ENCODE measurements around the gene DNAH7.

DNA sequence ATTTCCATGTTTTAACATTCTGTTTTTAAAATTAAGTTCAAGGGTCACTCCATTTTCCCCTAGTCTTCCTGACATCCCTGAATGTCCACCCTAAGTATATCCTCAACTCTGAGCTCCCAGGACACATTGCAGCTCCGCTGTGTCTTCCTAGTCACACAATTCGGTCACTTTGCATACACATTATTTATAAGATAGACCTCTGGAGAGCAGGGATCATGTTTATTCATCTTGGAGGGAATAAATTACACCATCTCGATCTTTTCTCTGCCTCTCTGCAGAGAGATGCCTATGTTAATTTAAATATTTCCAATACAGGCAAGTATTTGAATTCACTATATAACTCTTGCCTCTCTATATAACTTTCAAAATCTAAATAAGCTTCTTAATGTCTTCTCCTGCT, 245.4 kb downstream of the DNAH7 start:
- TF ChIP-seq, protein P1, sequence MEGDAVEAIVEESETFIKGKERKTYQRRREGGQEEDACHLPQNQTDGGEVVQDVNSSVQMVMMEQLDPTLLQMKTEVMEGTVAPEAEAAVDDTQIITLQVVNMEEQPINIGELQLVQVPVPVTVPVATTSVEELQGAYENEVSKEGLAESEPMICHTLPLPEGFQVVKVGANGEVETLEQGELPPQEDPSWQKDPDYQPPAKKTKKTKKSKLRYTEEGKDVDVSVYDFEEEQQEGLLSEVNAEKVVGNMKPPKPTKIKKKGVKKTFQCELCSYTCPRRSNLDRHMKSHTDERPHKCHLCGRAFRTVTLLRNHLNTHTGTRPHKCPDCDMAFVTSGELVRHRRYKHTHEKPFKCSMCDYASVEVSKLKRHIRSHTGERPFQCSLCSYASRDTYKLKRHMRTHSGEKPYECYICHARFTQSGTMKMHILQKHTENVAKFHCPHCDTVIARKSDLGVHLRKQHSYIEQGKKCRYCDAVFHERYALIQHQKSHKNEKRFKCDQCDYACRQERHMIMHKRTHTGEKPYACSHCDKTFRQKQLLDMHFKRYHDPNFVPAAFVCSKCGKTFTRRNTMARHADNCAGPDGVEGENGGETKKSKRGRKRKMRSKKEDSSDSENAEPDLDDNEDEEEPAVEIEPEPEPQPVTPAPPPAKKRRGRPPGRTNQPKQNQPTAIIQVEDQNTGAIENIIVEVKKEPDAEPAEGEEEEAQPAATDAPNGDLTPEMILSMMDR (IDR thresholded peaks at IDR 0.05), result no peak
- no peak for TF ChIP-seq POLR2A (IDR thresholded peaks at IDR 0.05)
